ENCODE data around the gene PRKG1.

Gene PRKG1

DNA sequence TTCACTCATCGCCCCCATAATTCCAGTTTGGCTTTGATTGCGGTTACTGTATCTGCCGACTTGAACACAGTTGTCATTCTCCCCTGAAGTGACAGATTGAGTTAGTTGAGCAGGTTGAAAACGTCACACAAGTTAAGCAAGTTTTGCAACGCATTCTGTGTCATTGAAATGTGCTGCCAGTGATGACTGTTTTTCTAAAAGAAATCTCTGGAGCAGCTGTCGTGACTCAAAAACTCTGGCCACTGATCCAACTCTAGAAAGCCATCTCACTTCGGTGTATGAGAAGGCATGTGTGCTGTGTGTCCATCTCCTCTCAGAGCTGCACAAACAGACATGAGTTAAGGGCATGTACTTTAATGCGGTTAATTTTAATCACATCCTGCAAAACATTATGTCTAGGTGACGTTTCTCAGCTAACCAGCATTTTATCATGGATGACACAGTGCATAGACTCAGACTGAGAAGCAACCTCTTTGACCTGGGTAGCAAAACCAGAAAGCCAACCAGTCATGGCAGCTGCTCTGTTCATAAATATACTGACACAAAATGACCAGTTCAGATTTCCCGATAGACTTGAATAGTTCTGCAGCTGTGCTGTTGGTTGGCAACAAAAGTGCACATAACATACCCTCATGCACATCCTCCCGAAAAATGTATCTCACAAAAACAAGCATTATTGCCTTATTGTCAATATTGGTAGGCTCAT lies 555.8 kb downstream of the PRKG1 start:
- H3K27me3 ChIP-seq (ENCODE audit: insufficient read depth, low read length, poor library complexity, severe bottlenecking): no peaks in the 10 kb centered on the region
- H3K9me2 ChIP-seq (replicated peaks; ENCODE audit: low read depth, low read length): no peaks in the 10 kb centered on the region
- H3K9me3 ChIP-seq (ENCODE audit: insufficient read depth, low read depth, low read length): no peaks in the 10 kb centered on the region
- H3K4me1 ChIP-seq (ENCODE audit: insufficient read depth, low read length, poor library complexity, severe bottlenecking): no peaks in the 10 kb centered on the region
- H3K79me2 ChIP-seq (ENCODE audit: insufficient read depth, low read length): no peaks in the 10 kb centered on the region
- no peaks in the 10 kb centered on the region for H3F3A ChIP-seq (ENCODE audit: low read depth)
- H2AFZ ChIP-seq (ENCODE audit: low read length): no peak overlapping the region
- H4K20me1 ChIP-seq (ENCODE audit: insufficient read depth, low read length, poor library complexity, severe bottlenecking): no peaks in the 10 kb centered on the region
- H3K4me3 ChIP-seq (ENCODE audit: low read length, poor library complexity, severe bottlenecking): no peak overlapping the region
- no peak overlapping the region for H3K9ac ChIP-seq (ENCODE audit: low read depth, low read length, poor library complexity, severe bottlenecking)
- no peaks in the 10 kb centered on the region for H3K36me3 ChIP-seq (ENCODE audit: insufficient read depth, low read length)
- H3K4me2 ChIP-seq (ENCODE audit: low read depth, low read length, poor library complexity, severe bottlenecking): no peak overlapping the region
- no peak for TF ChIP-seq EZH2phosphoT487 (IDR thresholded peaks at IDR 0.05; ENCODE audit: borderline replicate concordance)
- TF ChIP-seq, protein P1, sequence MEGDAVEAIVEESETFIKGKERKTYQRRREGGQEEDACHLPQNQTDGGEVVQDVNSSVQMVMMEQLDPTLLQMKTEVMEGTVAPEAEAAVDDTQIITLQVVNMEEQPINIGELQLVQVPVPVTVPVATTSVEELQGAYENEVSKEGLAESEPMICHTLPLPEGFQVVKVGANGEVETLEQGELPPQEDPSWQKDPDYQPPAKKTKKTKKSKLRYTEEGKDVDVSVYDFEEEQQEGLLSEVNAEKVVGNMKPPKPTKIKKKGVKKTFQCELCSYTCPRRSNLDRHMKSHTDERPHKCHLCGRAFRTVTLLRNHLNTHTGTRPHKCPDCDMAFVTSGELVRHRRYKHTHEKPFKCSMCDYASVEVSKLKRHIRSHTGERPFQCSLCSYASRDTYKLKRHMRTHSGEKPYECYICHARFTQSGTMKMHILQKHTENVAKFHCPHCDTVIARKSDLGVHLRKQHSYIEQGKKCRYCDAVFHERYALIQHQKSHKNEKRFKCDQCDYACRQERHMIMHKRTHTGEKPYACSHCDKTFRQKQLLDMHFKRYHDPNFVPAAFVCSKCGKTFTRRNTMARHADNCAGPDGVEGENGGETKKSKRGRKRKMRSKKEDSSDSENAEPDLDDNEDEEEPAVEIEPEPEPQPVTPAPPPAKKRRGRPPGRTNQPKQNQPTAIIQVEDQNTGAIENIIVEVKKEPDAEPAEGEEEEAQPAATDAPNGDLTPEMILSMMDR (conservative IDR thresholded peaks at IDR 0.05; ENCODE audit: low read length): no peak

DNA sequence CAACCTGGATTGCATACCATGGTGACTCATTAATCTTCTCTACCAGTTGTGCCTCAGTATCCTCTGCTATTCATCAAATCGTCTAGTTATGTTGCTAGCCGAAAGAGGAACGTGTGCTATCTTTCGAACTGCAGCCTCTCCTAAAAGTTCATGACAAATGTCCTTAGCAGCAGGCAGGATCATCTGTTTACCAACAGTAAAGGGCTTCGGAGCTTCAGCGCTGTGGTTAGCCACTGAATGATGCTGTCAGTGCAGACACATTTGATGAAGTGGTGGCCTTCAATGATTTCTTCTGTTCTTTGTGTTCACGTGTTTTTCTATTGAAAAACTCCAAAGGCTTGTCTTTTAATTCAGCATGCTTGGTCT lies 556.3 kb downstream of the PRKG1 start:
- H3K36me3 ChIP-seq (ENCODE audit: insufficient read depth, low read length): no peaks in the 10 kb centered on the region
- H3K9me3 ChIP-seq (ENCODE audit: insufficient read depth, low read depth, low read length): no peaks in the 10 kb centered on the region
- no peak overlapping the region for H3K9ac ChIP-seq (ENCODE audit: low read depth, low read length, poor library complexity, severe bottlenecking)
- no peak overlapping the region for H2AFZ ChIP-seq (ENCODE audit: low read length)
- no peaks in the 10 kb centered on the region for H3K9me2 ChIP-seq (replicated peaks; ENCODE audit: low read depth, low read length)
- no peak overlapping the region for H3K4me2 ChIP-seq (ENCODE audit: low read depth, low read length, poor library complexity, severe bottlenecking)
- H3K27me3 ChIP-seq (ENCODE audit: insufficient read depth, low read length, poor library complexity, severe bottlenecking): no peaks in the 10 kb centered on the region
- H3K4me1 ChIP-seq (ENCODE audit: insufficient read depth, low read length, poor library complexity, severe bottlenecking): no peaks in the 10 kb centered on the region
- no peaks in the 10 kb centered on the region for H4K20me1 ChIP-seq (ENCODE audit: insufficient read depth, low read length, poor library complexity, severe bottlenecking)
- no peak overlapping the region for H3K4me3 ChIP-seq (ENCODE audit: low read length, poor library complexity, severe bottlenecking)
- H3K79me2 ChIP-seq (ENCODE audit: insufficient read depth, low read length): no peaks in the 10 kb centered on the region
- TF ChIP-seq EZH2phosphoT487 (IDR thresholded peaks at IDR 0.05; ENCODE audit: borderline replicate concordance): no peak
- TF ChIP-seq, protein P1 (conservative IDR thresholded peaks at IDR 0.05; ENCODE audit: low read length): no peak
- no peaks in the 10 kb centered on the region for H3F3A ChIP-seq (ENCODE audit: low read depth)

DNA sequence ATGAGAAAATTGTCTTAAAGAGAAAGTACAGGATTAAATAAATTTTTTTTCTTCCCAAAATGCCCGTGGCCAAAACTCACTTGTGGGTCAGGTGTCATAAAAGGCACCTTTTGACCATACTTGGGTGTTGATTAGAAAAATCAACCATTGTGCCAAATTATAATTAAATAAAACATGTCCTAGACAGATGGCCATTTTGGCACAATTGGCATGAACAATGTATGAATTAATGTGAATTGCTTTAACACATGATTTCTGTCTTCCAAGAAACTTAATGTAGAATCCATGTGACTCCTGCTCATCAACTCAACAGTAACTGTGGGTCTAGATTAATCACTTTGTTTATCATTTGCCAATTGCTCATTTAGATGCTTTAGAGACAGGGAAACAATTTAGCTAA lies 561.1 kb downstream of the PRKG1 start:
- H3K9me3 ChIP-seq (ENCODE audit: insufficient read depth, low read depth, low read length): no peaks in the 10 kb centered on the region
- no peak overlapping the region for H3K9ac ChIP-seq (ENCODE audit: low read depth, low read length, poor library complexity, severe bottlenecking)
- H3K4me1 ChIP-seq (ENCODE audit: insufficient read depth, low read length, poor library complexity, severe bottlenecking): no peaks in the 10 kb centered on the region
- H3K36me3 ChIP-seq (ENCODE audit: insufficient read depth, low read length): no peaks in the 10 kb centered on the region
- H3K27me3 ChIP-seq (ENCODE audit: insufficient read depth, low read length, poor library complexity, severe bottlenecking): no peaks in the 10 kb centered on the region
- no peaks in the 10 kb centered on the region for H3K79me2 ChIP-seq (ENCODE audit: insufficient read depth, low read length)
- H3K4me2 ChIP-seq (ENCODE audit: low read depth, low read length, poor library complexity, severe bottlenecking): no peak overlapping the region
- no peaks in the 10 kb centered on the region for H4K20me1 ChIP-seq (ENCODE audit: insufficient read depth, low read length, poor library complexity, severe bottlenecking)
- no peak overlapping the region for H3K4me3 ChIP-seq (ENCODE audit: low read length, poor library complexity, severe bottlenecking)
- H3F3A ChIP-seq (ENCODE audit: low read depth): no peaks in the 10 kb centered on the region
- no peaks in the 10 kb centered on the region for H3K9me2 ChIP-seq (replicated peaks; ENCODE audit: low read depth, low read length)
- TF ChIP-seq, protein P1 (conservative IDR thresholded peaks at IDR 0.05; ENCODE audit: low read length): no peak
- TF ChIP-seq EZH2phosphoT487 (IDR thresholded peaks at IDR 0.05; ENCODE audit: borderline replicate concordance): no peak
- H2AFZ ChIP-seq (ENCODE audit: low read length): no peak overlapping the region

Measured in Loucy (cell line).